ENCODE data around the gene DUSP3. TPM values are rescaled to one million over a fixed set of nuclear protein-coding genes. Genes with fewer than 3 reads are reported as not detected.

DUSP3 gene
- polyA plus RNA-seq, 1 donor = 68.7 TPM

DNA sequence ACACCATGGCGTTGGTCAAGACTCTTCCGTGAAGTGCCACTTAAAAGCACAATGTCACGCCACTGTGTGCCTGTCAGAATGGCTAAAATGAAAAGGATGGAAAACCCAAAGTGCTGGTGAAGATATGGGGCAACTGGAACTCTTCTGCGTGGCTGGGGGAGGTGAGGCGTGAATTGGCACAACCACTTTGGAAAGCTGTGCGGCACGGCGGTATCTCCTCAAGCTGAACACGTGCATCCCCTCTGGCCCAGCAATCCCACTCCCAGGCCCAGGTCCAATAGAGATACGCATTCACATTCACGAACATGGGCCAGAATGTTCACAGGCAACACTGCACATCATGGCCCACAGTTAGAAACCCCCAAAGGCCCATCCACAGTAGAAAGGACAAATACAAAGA is 8.9 kb downstream of the DUSP3 start:
- no peak for DNase-seq
- no peak overlapping the region for H3K27ac ChIP-seq (ENCODE audit: low read length)
- WGBS (ENCODE audit: insufficient coverage, low lambda C conversion rate) = no CpG with 5 or more reads among the region's 11 CpGs
- no peak overlapping the region for H3K4me3 ChIP-seq (ENCODE audit: low read length)
- peaks cover 77% of the 10 kb centered on the region for H3K36me3 ChIP-seq (ENCODE audit: control insufficient read depth, insufficient read depth, low read length)
- no peaks in the 10 kb centered on the region for H3K27me3 ChIP-seq (ENCODE audit: control insufficient read depth, insufficient read depth, low read length)
- H3K4me1 ChIP-seq (ENCODE audit: control insufficient read depth, insufficient read depth, low read length) = no peaks in the 10 kb centered on the region
- H3K9me3 ChIP-seq (ENCODE audit: control insufficient read depth, low read depth, low read length) = no peaks in the 10 kb centered on the region

DNA sequence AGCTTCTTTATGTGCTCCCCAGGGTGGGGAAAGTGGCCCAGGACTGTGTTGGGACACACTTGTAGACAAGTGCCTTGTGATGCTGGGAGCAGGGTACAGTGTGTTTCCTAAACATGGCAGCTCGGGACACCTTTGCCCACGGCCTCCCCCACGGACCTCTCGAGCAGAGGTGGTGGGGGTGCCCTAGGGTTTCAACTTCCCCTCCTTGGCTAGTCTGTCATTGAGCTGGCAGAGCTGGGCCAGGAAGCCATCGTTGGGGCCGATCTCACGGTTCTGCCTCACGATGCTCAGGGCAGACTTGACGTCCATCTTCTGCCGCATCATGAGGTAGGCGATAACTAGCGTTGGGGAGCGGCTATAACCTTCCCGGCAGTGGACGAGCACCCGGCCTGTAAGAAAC is 9.4 kb downstream of the DUSP3 start:
- Histone ChIP-seq H3K4me3 (ENCODE audit: low read length) (no peak overlapping the region), H3K9me3 (ENCODE audit: control insufficient read depth, low read depth, low read length) (no peaks in the 10 kb centered on the region), H3K4me1 (ENCODE audit: control insufficient read depth, insufficient read depth, low read length) (no peaks in the 10 kb centered on the region), H3K27ac (ENCODE audit: low read length) (no peak overlapping the region), H3K36me3 (ENCODE audit: control insufficient read depth, insufficient read depth, low read length) (peaks cover 73% of the 10 kb centered on the region), H3K27me3 (ENCODE audit: control insufficient read depth, insufficient read depth, low read length) (no peaks in the 10 kb centered on the region)
- no peak for DNase-seq
- WGBS (ENCODE audit: insufficient coverage, low lambda C conversion rate) = no CpG with 5 or more reads among the region's 16 CpGs

DNA sequence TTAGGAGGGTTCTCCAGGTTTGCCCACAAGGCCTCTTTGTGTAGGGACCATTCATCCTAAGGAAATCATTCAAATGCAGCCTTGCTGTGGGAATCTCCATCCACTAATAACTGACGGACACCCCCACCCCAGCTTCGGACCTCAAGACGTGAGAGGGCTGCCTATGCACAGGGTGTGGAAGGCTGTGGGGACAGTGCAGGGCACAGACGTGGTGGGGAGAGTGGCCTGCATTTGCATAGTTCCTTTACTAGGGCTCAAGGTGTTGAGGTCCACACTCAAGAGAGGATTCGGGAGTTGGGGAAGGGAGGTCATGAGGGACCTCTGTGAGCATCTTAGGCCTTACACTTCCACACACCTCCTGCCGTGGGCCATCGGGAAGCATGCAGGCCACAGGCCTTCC is 9.8 kb downstream of the DUSP3 start:
- DNase-seq = no peak
- H3K9me3 ChIP-seq (ENCODE audit: control insufficient read depth, low read depth, low read length) = no peaks in the 10 kb centered on the region
- no peaks in the 10 kb centered on the region for H3K27me3 ChIP-seq (ENCODE audit: control insufficient read depth, insufficient read depth, low read length)
- H3K4me3 ChIP-seq (ENCODE audit: low read length) = no peak overlapping the region
- no peak overlapping the region for H3K27ac ChIP-seq (ENCODE audit: low read length)
- H3K36me3 ChIP-seq (ENCODE audit: control insufficient read depth, insufficient read depth, low read length) = peaks cover 68% of the 10 kb centered on the region
- no peaks in the 10 kb centered on the region for H3K4me1 ChIP-seq (ENCODE audit: control insufficient read depth, insufficient read depth, low read length)
- no CpG with 5 or more reads among the region's 7 CpGs for WGBS (ENCODE audit: insufficient coverage, low lambda C conversion rate)

GRCh38 chr17:43768382-43768781 is 10.4 kb downstream of the DUSP3 start:
- Histone ChIP-seq H3K36me3 (ENCODE audit: control insufficient read depth, insufficient read depth, low read length) (peaks cover 63% of the 10 kb centered on the region), H3K9me3 (ENCODE audit: control insufficient read depth, low read depth, low read length) (no peaks in the 10 kb centered on the region), H3K4me3 (ENCODE audit: low read length) (no peak overlapping the region), H3K27ac (ENCODE audit: low read length) (no peak overlapping the region), H3K4me1 (ENCODE audit: control insufficient read depth, insufficient read depth, low read length) (no peaks in the 10 kb centered on the region), H3K27me3 (ENCODE audit: control insufficient read depth, insufficient read depth, low read length) (no peaks in the 10 kb centered on the region)
- WGBS (ENCODE audit: insufficient coverage, low lambda C conversion rate) = 100% methylated on average over 2 of the region's 9 CpGs
- DNase-seq = no peak

DNA sequence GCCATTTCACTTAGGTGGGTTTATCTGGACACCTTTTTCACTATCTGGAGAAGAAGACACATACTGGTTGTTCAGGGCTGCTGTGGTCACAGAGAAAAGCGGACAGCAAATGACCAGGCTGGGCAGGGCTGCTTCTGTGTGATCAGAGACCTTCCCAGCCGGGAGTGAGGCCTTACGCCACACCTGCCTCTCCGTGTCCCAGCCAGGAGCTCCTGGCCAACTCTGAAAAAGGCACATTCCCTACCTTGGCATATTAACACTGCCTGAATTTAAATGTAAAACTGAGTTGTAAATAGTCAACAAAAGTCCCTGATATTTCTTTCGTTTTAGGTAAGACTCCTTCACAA is 11.1 kb downstream of the DUSP3 start:
- WGBS (ENCODE audit: insufficient coverage, low lambda C conversion rate) = no CpG with 5 or more reads among the region's 5 CpGs
- no peaks in the 10 kb centered on the region for H3K4me1 ChIP-seq (ENCODE audit: control insufficient read depth, insufficient read depth, low read length)
- DNase-seq = no peak
- H3K4me3 ChIP-seq (ENCODE audit: low read length) = no peak overlapping the region
- no peaks in the 10 kb centered on the region for H3K9me3 ChIP-seq (ENCODE audit: control insufficient read depth, low read depth, low read length)
- H3K27ac ChIP-seq (ENCODE audit: low read length) = no peak overlapping the region
- peaks cover 56% of the 10 kb centered on the region for H3K36me3 ChIP-seq (ENCODE audit: control insufficient read depth, insufficient read depth, low read length)
- no peaks in the 10 kb centered on the region for H3K27me3 ChIP-seq (ENCODE audit: control insufficient read depth, insufficient read depth, low read length)

GRCh38 chr17:43767053-43767712 is 11.6 kb downstream of the DUSP3 start:
- WGBS (ENCODE audit: insufficient coverage, low lambda C conversion rate) = no CpG with 5 or more reads among the region's 6 CpGs
- Histone ChIP-seq H3K4me1 (ENCODE audit: control insufficient read depth, insufficient read depth, low read length) (no peaks in the 10 kb centered on the region), H3K36me3 (ENCODE audit: control insufficient read depth, insufficient read depth, low read length) (peaks cover 51% of the 10 kb centered on the region), H3K4me3 (ENCODE audit: low read length) (no peak overlapping the region), H3K27me3 (ENCODE audit: control insufficient read depth, insufficient read depth, low read length) (no peaks in the 10 kb centered on the region), H3K27ac (ENCODE audit: low read length) (no peak overlapping the region), H3K9me3 (ENCODE audit: control insufficient read depth, low read depth, low read length) (no peaks in the 10 kb centered on the region)
- DNase-seq = no peak

- H3K9me3 ChIP-seq (ENCODE audit: control insufficient read depth, low read depth, low read length) = no peaks in the 10 kb centered on the region
- no peaks in the 10 kb centered on the region for H3K4me1 ChIP-seq (ENCODE audit: control insufficient read depth, insufficient read depth, low read length)
- H3K27ac ChIP-seq (ENCODE audit: low read length) = no peak overlapping the region
- peak in 1 of 2 donors; percentile 16 for DNase-seq
- no peaks in the 10 kb centered on the region for H3K27me3 ChIP-seq (ENCODE audit: control insufficient read depth, insufficient read depth, low read length)
- H3K36me3 ChIP-seq (ENCODE audit: control insufficient read depth, insufficient read depth, low read length) = peaks cover 46% of the 10 kb centered on the region
- no peak overlapping the region for H3K4me3 ChIP-seq (ENCODE audit: low read length)
- 60% methylated on average over 3 of the region's 7 CpGs for WGBS (ENCODE audit: insufficient coverage, low lambda C conversion rate)
Measured at GRCh38 chr17:43766413-43767052, 12.2 kb downstream of the DUSP3 start.

GRCh38 chr17:43760254-43760852 is 18.4 kb downstream of the DUSP3 start:
- Histone ChIP-seq H3K9me3 (ENCODE audit: control insufficient read depth, low read depth, low read length) (peaks cover 2% of the 10 kb centered on the region), H3K27me3 (ENCODE audit: control insufficient read depth, insufficient read depth, low read length) (peaks cover 25% of the 10 kb centered on the region), H3K4me3 (ENCODE audit: low read length) (no peak overlapping the region), H3K4me1 (ENCODE audit: control insufficient read depth, insufficient read depth, low read length) (peaks cover 6% of the 10 kb centered on the region), H3K36me3 (ENCODE audit: control insufficient read depth, insufficient read depth, low read length) (no peaks in the 10 kb centered on the region), H3K27ac (ENCODE audit: low read length) (peak overlapping the region; percentile 30)
- WGBS (ENCODE audit: insufficient coverage, low lambda C conversion rate) = no CpG with 5 or more reads among the region's 10 CpGs
- peak; percentile 93 to 94 for DNase-seq

DNA sequence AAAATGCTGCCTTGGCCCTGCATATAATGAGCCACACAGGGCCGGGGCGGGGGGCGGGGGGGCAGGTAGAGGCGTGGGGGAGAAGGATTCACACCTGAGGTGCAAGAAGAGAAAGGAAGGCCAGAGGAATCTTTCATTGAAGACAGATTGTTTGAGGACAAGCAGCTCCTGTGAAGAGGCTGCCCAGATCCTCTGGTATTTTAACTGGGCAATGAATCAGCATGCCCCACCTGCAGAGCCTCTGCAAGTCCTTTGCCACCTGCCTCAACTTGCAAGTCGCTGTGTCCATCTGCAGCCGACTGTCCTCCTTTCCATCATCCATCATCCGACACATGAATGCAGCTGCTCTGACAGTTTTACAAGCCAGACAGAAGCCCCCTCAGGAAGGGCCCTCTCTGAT is 18.9 kb downstream of the DUSP3 start:
- no peaks in the 10 kb centered on the region for H3K36me3 ChIP-seq (ENCODE audit: control insufficient read depth, insufficient read depth, low read length)
- no peak for DNase-seq
- WGBS (ENCODE audit: insufficient coverage, low lambda C conversion rate) = no CpG with 5 or more reads among the region's 7 CpGs
- H3K9me3 ChIP-seq (ENCODE audit: control insufficient read depth, low read depth, low read length) = peaks cover 7% of the 10 kb centered on the region
- peaks cover 30% of the 10 kb centered on the region for H3K27me3 ChIP-seq (ENCODE audit: control insufficient read depth, insufficient read depth, low read length)
- no peak overlapping the region for H3K4me3 ChIP-seq (ENCODE audit: low read length)
- H3K4me1 ChIP-seq (ENCODE audit: control insufficient read depth, insufficient read depth, low read length) = peaks cover 6% of the 10 kb centered on the region
- no peak overlapping the region for H3K27ac ChIP-seq (ENCODE audit: low read length)

DNA sequence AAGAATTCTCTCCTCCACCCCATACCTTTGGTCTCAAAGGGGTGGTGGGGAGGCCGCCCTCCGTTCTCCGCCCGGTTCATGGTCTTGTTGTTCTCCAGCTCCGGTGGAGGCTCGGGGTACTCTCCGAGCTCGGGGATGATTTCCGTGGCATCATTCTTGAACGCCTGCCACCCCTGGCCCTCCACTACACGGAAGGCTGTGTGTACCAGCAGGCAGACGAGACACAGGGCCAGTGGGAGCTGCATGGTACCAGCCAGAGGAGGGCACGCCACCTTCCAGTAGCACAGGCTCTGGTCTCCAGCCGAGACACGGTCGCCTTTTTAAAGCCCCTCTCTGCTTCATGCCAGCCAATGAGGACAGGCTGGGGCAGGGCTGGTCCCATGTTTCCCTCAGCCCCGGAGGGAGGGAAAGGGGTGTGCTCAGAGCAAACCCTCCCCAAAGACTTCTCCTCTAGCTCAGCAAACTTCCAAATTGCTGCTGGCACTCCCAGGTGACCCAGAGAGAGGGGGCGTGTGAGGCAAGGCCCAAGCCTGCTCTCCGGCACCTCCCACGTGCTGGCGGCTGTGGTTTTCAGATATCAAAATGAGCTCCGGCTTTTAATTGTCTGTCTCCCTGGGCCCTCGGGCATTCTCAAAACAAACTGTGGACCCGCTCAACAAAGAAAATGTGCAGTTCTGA is 20.1 kb downstream of the DUSP3 start, which contains the start of gene SOST:
Gene SOST, minus strand, starts transcription at position 295 of the 678 bp plus-strand sequence. Its CDS starts 50 bp downstream, at position 245.
- H3K27ac ChIP-seq (ENCODE audit: low read length) = no peak within 1 kb of the TSS
- peaks cover 6% of the 10 kb centered on the region for H3K4me1 ChIP-seq (ENCODE audit: control insufficient read depth, insufficient read depth, low read length)
- no peak within 1 kb of the TSS for H3K4me3 ChIP-seq (ENCODE audit: low read length)
- no peak for DNase-seq
- H3K27me3 ChIP-seq (ENCODE audit: control insufficient read depth, insufficient read depth, low read length) = peaks cover 37% of the 10 kb centered on the region
- no peaks in the 10 kb centered on the region for H3K36me3 ChIP-seq (ENCODE audit: control insufficient read depth, insufficient read depth, low read length)
- H3K9me3 ChIP-seq (ENCODE audit: control insufficient read depth, low read depth, low read length) = peaks cover 7% of the 10 kb centered on the region
- WGBS (ENCODE audit: insufficient coverage, low lambda C conversion rate) = no CpG with 5 or more reads among the region's 24 CpGs

All from large intestine (tissue), 3 donors.